CD8-positive, alpha-beta memory T cell (primary cell): ENCODE results near the gene ELFN1. TPM values are rescaled to one million over a fixed set of nuclear protein-coding genes. Genes with fewer than 3 reads are reported as not detected.
A peak's percentile ranks its signal among the peaks of the same experiment; 100 is the strongest.

Experiments
- CTCF ChIA-PET: fragments of 350-600 bp; sonication (Branson Sonifier 250); formaldehyde crosslinking; loops from one replicate; lab custom pipeline; 2021; ENCODE audit warnings: antibody characterized with exemption; lab: Charles Lee
- POLR2A ChIA-PET: fragments of 350-600 bp; sonication (Branson Sonifier 250); formaldehyde crosslinking; loops from one replicate; lab custom pipeline; 2021; ENCODE audit warnings: antibody characterized with exemption; lab: Charles Lee
- DNase-seq, 5 donors: peaks; one replicate each; pipeline versions ENCODE4 v3.0.0 to v3.0.0-alpha.2; 2020 to 2022; ENCODE audit warnings: mixed read lengths in 1 of 5
- H3K27ac ChIP-seq: one replicate; pipeline ENCODE4 v1.7.0; 2013; ENCODE audit warnings: low read depth, mild to moderate bottlenecking, low read length, moderate library complexity
- H3K27me3 ChIP-seq: 2 replicates; pipeline ENCODE4 v1.7.0; 2013; ENCODE audit warnings: low read length, mild to moderate bottlenecking; ENCODE audit not compliant: insufficient read depth, poor library complexity, severe bottlenecking
- H3K36me3 ChIP-seq: 2 replicates; pipeline ENCODE4 v1.7.0; 2013; ENCODE audit warnings: mild to moderate bottlenecking, low read length, moderate library complexity; ENCODE audit not compliant: insufficient read depth
- H3K4me1 ChIP-seq: 2 replicates; pipeline ENCODE4 v1.7.0; 2013; ENCODE audit warnings: mild to moderate bottlenecking, low read length, moderate library complexity; ENCODE audit not compliant: insufficient read depth
- H3K4me3 ChIP-seq: 2 replicates; pipeline ENCODE4 v1.7.0; 2013; ENCODE audit warnings: mild to moderate bottlenecking, low read length
- H3K9me3 ChIP-seq: 2 replicates; pipeline ENCODE4 v1.7.0; 2013; ENCODE audit warnings: mild to moderate bottlenecking, low read length
- H3K27ac Mint-ChIP-seq, 8 donors: one replicate each; pipeline ENCODE4 v1.8.0; 2020 to 2021; ENCODE audit warnings: mixed read lengths in 8 of 8, mild to moderate bottlenecking in 6 of 8, inconsistent platforms in 3 of 8, moderate library complexity in 3 of 8
- H3K27me3 Mint-ChIP-seq, 2 donors: one replicate each; pipeline ENCODE4 v1.8.0; 2020 to 2021; ENCODE audit warnings: mixed read lengths in 2 of 2, mild to moderate bottlenecking in 1 of 2, moderate library complexity in 1 of 2
- H3K36me3 Mint-ChIP-seq, 3 donors: one replicate each; pipeline ENCODE4 v1.8.0; 2020 to 2021; ENCODE audit warnings: mixed read lengths in 3 of 3, inconsistent platforms in 1 of 3, mild to moderate bottlenecking in 1 of 3
- H3K4me1 Mint-ChIP-seq, 3 donors: one replicate each; pipeline ENCODE4 v1.8.0; 2020 to 2021; ENCODE audit warnings: mixed read lengths in 3 of 3, inconsistent platforms in 1 of 3, mild to moderate bottlenecking in 1 of 3
- H3K4me3 Mint-ChIP-seq, 7 donors: one replicate each; pipeline ENCODE4 v1.8.0; 2020 to 2021; ENCODE audit warnings: mixed read lengths in 7 of 7, mild to moderate bottlenecking in 6 of 7, moderate library complexity in 4 of 7, inconsistent platforms in 2 of 7
- H3K9me3 Mint-ChIP-seq, 5 donors: one replicate each; pipeline ENCODE4 v1.8.0; 2020 to 2022; ENCODE audit warnings: mixed read lengths in 5 of 5, mild to moderate bottlenecking in 3 of 5, moderate library complexity in 2 of 5, inconsistent platforms in 1 of 5
- polyA plus RNA-seq: library from polyadenylated mRNA; unstranded; fragments of 300-500 nt; fragmentation: Illumina TruSeq; gene quantifications from one replicate; pipeline ENCODE4 v1.2.3, GENCODE V29; 2021
- total RNA-seq, 2 experiments: library from RNA; stranded (reverse); gene quantifications; one replicate each; pipeline ENCODE4 v1.2.3, GENCODE V29; 2021

ELFN1 gene
- total and polyA plus RNA-seq, 3 experiments from 2014 or later: 0.15 to 0.22 (median 0.20) TPM

GRCh38 chr7:1755783-1756625, 85.9 kb downstream of the ELFN1 start:
- Mint-ChIP-seq H3K27ac (no peak overlapping the region), H3K9me3 (no peaks in the 10 kb centered on the region), H3K27me3 (peaks cover 5 to 29% of the 10 kb centered on the region in 2 donors), H3K4me1 (peaks cover 4 to 9% (median 6%) of the 10 kb centered on the region in 3 donors), H3K36me3 (peaks cover 0 to 2% (median 0%) of the 10 kb centered on the region in 3 donors), H3K4me3 (no peak overlapping the region)
- Histone ChIP-seq H3K4me3 (no peak overlapping the region), H3K36me3 (no peaks in the 10 kb centered on the region), H3K4me1 (no peaks in the 10 kb centered on the region), H3K27ac (no peak overlapping the region), H3K27me3 (no peaks in the 10 kb centered on the region), H3K9me3 (no peaks in the 10 kb centered on the region)
- ChIA-PET POLR2A (no interaction called here), CTCF (no interaction called here)
- DNase-seq: peak in 1 of 5 donors; percentile 41

GRCh38 chr7:1757601-1758000, 87.5 kb downstream of the ELFN1 start:
- Histone ChIP-seq H3K27me3 (no peaks in the 10 kb centered on the region), H3K36me3 (no peaks in the 10 kb centered on the region), H3K4me3 (no peak overlapping the region), H3K27ac (no peak overlapping the region), H3K4me1 (no peaks in the 10 kb centered on the region), H3K9me3 (no peaks in the 10 kb centered on the region)
- peaks cover 0 to 2% (median 0%) of the 10 kb centered on the region in 3 donors for H3K36me3 Mint-ChIP-seq
- H3K4me1 Mint-ChIP-seq: peaks cover 4 to 9% (median 6%) of the 10 kb centered on the region in 3 donors
- peak in 1 of 5 donors; percentile 17 for DNase-seq
- H3K9me3 Mint-ChIP-seq: peaks cover 0 to 6% (median 6%) of the 10 kb centered on the region in 5 donors
- no peak overlapping the region for H3K4me3 Mint-ChIP-seq
- H3K27ac Mint-ChIP-seq: no peak overlapping the region
- ChIA-PET POLR2A (no interaction called here), CTCF (no interaction called here)
- peaks cover 5 to 29% of the 10 kb centered on the region in 2 donors for H3K27me3 Mint-ChIP-seq

- peaks cover 3 to 4% (median 4%) of the 10 kb centered on the region in 3 donors for H3K4me1 Mint-ChIP-seq
- peaks cover 0 to 2% (median 0%) of the 10 kb centered on the region in 3 donors for H3K36me3 Mint-ChIP-seq
- H3K4me1 ChIP-seq: no peaks in the 10 kb centered on the region
- H3K9me3 Mint-ChIP-seq: peaks cover 0 to 12% (median 9%) of the 10 kb centered on the region in 5 donors
- no peaks in the 10 kb centered on the region for H3K36me3 ChIP-seq
- no peak overlapping the region for H3K27ac Mint-ChIP-seq
- H3K4me3 Mint-ChIP-seq: peak overlapping the region in 1 of 7 donors; percentile 75
- H3K27ac ChIP-seq: no peak overlapping the region
- DNase-seq: peak in 2 of 5 donors; percentile 13 to 52
- H3K27me3 ChIP-seq: no peaks in the 10 kb centered on the region
- H3K27me3 Mint-ChIP-seq: peaks cover 5 to 29% of the 10 kb centered on the region in 2 donors
- ChIA-PET CTCF (interaction anchor here (0.9 kb wide), 1 partner anchor 20 kb away, joined by 4 read pairs; no protein-coding TSS in a partner anchor), POLR2A (no interaction called here)
- H3K9me3 ChIP-seq: peaks cover 6% of the 10 kb centered on the region
- no peak overlapping the region for H3K4me3 ChIP-seq
These were observed 88.2 kb downstream of the ELFN1 start for GRCh38 chr7:1758028-1758858.

GRCh38 chr7:1758859-1759521, 88.9 kb downstream of the ELFN1 start:
- ChIA-PET POLR2A (no interaction called here), CTCF (interaction anchor here (0.9 kb wide), 1 partner anchor 20 kb away, joined by 4 read pairs; no protein-coding TSS in a partner anchor)
- peaks cover 2 to 29% of the 10 kb centered on the region in 2 donors for H3K27me3 Mint-ChIP-seq
- H3K4me1 Mint-ChIP-seq: no peaks in the 10 kb centered on the region
- Histone ChIP-seq H3K9me3 (peaks cover 9% of the 10 kb centered on the region), H3K27ac (no peak overlapping the region), H3K36me3 (no peaks in the 10 kb centered on the region), H3K4me1 (no peaks in the 10 kb centered on the region), H3K27me3 (no peaks in the 10 kb centered on the region), H3K4me3 (no peak overlapping the region)
- H3K4me3 Mint-ChIP-seq: no peak overlapping the region
- peak in 1 of 5 donors; percentile 43 for DNase-seq
- no peaks in the 10 kb centered on the region for H3K36me3 Mint-ChIP-seq
- no peak overlapping the region for H3K27ac Mint-ChIP-seq
- H3K9me3 Mint-ChIP-seq: peaks cover 0 to 14% (median 9%) of the 10 kb centered on the region in 5 donors

DNA sequence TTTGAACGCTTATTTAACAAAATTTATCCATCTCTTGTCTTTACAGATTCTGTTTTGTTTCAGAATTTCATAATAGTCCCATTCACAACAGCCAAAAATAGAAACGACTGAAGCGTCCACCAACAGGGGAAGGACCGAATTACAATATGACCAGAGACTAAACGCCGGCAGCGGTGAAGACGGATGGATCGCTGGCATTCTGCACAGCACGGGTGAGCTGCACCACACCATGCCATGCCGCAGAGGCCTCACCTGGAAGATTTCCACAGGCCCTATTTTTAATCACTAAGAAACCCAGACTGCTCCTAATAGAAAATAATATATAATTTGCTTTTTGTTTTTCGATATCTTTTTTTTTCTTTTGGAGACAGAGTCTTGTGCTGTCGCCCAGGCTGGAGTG, 91.0 kb downstream of the ELFN1 start:
- peaks cover 0 to 16% (median 10%) of the 10 kb centered on the region in 5 donors for H3K9me3 Mint-ChIP-seq
- peaks cover 0 to 24% of the 10 kb centered on the region in 2 donors for H3K27me3 Mint-ChIP-seq
- H3K9me3 ChIP-seq: peaks cover 9% of the 10 kb centered on the region
- DNase-seq: peak in 1 of 5 donors; percentile 21
- H3K4me3 ChIP-seq: no peak overlapping the region
- H3K36me3 Mint-ChIP-seq: no peaks in the 10 kb centered on the region
- no peaks in the 10 kb centered on the region for H3K36me3 ChIP-seq
- ChIA-PET CTCF (no interaction called here), POLR2A (no interaction called here)
- no peak overlapping the region for H3K27ac ChIP-seq
- H3K4me1 ChIP-seq: no peaks in the 10 kb centered on the region
- no peak overlapping the region for H3K27ac Mint-ChIP-seq
- H3K27me3 ChIP-seq: no peaks in the 10 kb centered on the region
- no peak overlapping the region for H3K4me3 Mint-ChIP-seq
- no peaks in the 10 kb centered on the region for H3K4me1 Mint-ChIP-seq

DNA sequence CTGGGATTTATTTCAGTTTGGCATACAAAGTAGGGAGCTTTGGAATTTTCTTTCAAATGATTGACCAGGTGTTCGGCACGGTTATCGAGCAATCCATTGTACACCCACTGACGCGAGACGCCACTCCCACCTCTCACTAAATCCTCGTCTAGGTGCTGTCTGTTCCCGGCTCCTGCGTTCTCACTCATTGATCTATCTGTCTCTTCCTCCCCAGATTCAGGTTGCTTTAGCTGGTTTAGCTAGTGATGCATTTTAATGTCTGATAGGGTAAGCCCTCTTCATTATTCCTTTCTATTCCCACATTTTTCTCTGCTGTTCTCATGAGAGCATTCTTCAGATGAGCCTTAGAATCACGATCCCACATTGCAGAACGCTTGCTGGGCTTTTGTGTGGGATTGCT, 91.7 kb downstream of the ELFN1 start:
- Mint-ChIP-seq H3K4me1 (no peaks in the 10 kb centered on the region), H3K36me3 (no peaks in the 10 kb centered on the region), H3K9me3 (peaks cover 0 to 16% (median 10%) of the 10 kb centered on the region in 5 donors), H3K4me3 (no peak overlapping the region), H3K27ac (no peak overlapping the region), H3K27me3 (peaks cover 0 to 21% of the 10 kb centered on the region in 2 donors)
- ChIA-PET POLR2A (no interaction called here), CTCF (no interaction called here)
- Histone ChIP-seq H3K4me3 (no peak overlapping the region), H3K4me1 (no peaks in the 10 kb centered on the region), H3K27me3 (no peaks in the 10 kb centered on the region), H3K27ac (no peak overlapping the region), H3K36me3 (no peaks in the 10 kb centered on the region), H3K9me3 (peaks cover 9% of the 10 kb centered on the region)
- DNase-seq: no peak

- no peak for DNase-seq
These were observed 92.3 kb downstream of the ELFN1 start for GRCh38 chr7:1762238-1762945.

More at GRCh38 chr7:1762238-1762945, 92.3 kb downstream of the ELFN1 start:
- ChIA-PET POLR2A (no interaction called here), CTCF (no interaction called here)
- Mint-ChIP-seq H3K36me3 (no peaks in the 10 kb centered on the region), H3K4me1 (no peaks in the 10 kb centered on the region), H3K4me3 (peak overlapping the region in 1 of 7 donors; percentile 40), H3K27me3 (peaks cover 0 to 17% of the 10 kb centered on the region in 2 donors), H3K27ac (no peak overlapping the region), H3K9me3 (peaks cover 0 to 16% (median 10%) of the 10 kb centered on the region in 5 donors)
- Histone ChIP-seq H3K9me3 (peaks cover 9% of the 10 kb centered on the region), H3K4me1 (no peaks in the 10 kb centered on the region), H3K27me3 (no peaks in the 10 kb centered on the region), H3K27ac (no peak overlapping the region), H3K36me3 (no peaks in the 10 kb centered on the region), H3K4me3 (no peak overlapping the region)
